ENCODE measurements around the gene ICAM3. TPM values are rescaled to one million over a fixed set of nuclear protein-coding genes. Genes with fewer than 3 reads are reported as not detected.

Gene ICAM3
- total and polyA plus RNA-seq, 12 donors = 3.7 to 17.7 (median 8.0) TPM

DNA sequence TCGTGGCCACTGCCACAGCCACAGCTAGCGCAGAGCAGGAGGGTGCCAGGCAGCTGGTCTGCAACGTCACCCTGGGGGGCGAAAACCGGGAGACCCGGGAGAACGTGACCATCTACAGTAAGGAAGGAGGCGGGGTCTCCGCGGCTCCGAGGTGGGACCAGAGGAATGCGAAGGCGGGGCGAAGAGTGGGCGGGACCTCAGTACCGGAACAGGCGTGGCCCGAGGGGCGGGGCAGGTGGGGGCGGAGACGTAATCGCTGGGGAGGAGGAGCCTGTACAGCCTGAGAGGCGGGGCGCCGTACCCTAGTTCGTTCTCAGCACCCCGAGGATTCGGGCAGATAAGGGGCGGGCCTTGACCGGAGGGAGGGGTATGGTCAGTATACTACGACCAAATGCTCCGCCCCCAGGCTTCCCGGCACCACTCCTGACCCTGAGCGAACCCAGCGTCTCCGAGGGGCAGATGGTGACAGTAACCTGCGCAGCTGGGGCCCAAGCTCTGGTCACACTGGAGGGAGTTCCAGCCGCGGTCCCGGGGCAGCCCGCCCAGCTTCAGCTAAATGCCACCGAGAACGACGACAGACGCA, 47.1 kb downstream of the ICAM3 start:
- Histone ChIP-seq H3K27ac (no peak overlapping the region), H3K9me3 (replicated peaks in 1 of 3) (no peaks in the 10 kb centered on the region), H3K27me3 (peaks cover 83% of the 10 kb centered on the region), H3K36me3 (replicated peaks in 1 of 2) (no peaks in the 10 kb centered on the region), H3K4me3 (peak overlapping the region in 1 of 4 donors; percentile 39), H3K4me1 (replicated peaks in 1 of 2) (peaks cover 25 to 59% of the 10 kb centered on the region in 2 donors)
- peak; percentile 56 to 82 (median 73) for DNase-seq
- intact Hi-C loops (cut with DNase I) = no loop called here
- TF ChIP-seq, protein P1, sequence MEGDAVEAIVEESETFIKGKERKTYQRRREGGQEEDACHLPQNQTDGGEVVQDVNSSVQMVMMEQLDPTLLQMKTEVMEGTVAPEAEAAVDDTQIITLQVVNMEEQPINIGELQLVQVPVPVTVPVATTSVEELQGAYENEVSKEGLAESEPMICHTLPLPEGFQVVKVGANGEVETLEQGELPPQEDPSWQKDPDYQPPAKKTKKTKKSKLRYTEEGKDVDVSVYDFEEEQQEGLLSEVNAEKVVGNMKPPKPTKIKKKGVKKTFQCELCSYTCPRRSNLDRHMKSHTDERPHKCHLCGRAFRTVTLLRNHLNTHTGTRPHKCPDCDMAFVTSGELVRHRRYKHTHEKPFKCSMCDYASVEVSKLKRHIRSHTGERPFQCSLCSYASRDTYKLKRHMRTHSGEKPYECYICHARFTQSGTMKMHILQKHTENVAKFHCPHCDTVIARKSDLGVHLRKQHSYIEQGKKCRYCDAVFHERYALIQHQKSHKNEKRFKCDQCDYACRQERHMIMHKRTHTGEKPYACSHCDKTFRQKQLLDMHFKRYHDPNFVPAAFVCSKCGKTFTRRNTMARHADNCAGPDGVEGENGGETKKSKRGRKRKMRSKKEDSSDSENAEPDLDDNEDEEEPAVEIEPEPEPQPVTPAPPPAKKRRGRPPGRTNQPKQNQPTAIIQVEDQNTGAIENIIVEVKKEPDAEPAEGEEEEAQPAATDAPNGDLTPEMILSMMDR (IDR thresholded peaks at IDR 0.05) = no peak
- TF ChIP-seq POLR2A (IDR thresholded peaks at IDR 0.05) = no peak
- WGBS, 4 donors = 0 to 2% (median 1%) methylated on average over 25 to 45 of the region's 45 CpGs

DNA sequence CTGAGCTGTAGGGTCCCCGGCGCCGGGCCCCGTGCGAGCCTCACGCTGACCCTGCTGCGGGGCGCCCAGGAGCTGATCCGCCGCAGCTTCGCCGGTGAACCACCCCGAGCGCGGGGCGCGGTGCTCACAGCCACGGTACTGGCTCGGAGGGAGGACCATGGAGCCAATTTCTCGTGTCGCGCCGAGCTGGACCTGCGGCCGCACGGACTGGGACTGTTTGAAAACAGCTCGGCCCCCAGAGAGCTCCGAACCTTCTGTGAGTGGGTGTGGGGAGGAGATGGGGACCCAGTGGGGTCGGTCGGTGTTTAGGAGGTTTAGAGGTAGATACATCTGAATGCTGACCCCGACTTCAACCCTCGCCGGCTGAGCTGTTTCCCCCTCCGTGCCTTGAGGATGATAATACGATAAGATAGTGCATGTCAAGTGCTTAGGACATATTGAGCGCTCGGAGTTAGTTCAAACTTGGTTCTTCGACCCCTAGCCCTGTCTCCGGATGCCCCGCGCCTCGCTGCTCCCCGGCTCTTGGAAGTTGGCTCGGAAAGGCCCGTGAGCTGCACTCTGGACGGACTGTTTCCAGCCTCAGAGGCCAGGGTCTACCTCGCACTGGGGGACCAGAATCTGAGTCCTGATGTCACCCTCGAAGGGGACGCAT, 47.7 kb downstream of the ICAM3 start:
- no peak for TF ChIP-seq POLR2A (IDR thresholded peaks at IDR 0.05)
- TF ChIP-seq, protein P1 (IDR thresholded peaks at IDR 0.05) = no peak
- H3K9me3 ChIP-seq (replicated peaks in 1 of 3) = no peaks in the 10 kb centered on the region
- peaks cover 31 to 65% of the 10 kb centered on the region in 2 donors for H3K4me1 ChIP-seq (replicated peaks in 1 of 2)
- H3K27ac ChIP-seq = no peak overlapping the region
- peak overlapping the region in 1 of 4 donors; percentile 39 for H3K4me3 ChIP-seq
- no peak for DNase-seq
- WGBS, 4 donors = 2 to 4% (median 3%) methylated on average over 18 to 49 of the region's 49 CpGs
- H3K36me3 ChIP-seq (replicated peaks in 1 of 2) = no peaks in the 10 kb centered on the region
- intact Hi-C loops (cut with DNase I) = no loop called here
- peaks cover 80% of the 10 kb centered on the region for H3K27me3 ChIP-seq

- Histone ChIP-seq H3K36me3 (replicated peaks in 1 of 2) (peaks cover 0 to under 1% of the 10 kb centered on the region in 2 donors), H3K27me3 (peaks cover 74% of the 10 kb centered on the region), H3K4me1 (replicated peaks in 1 of 2) (peaks cover 34 to 71% of the 10 kb centered on the region in 2 donors), H3K27ac (no peak overlapping the region), H3K4me3 (peak overlapping the region in 1 of 4 donors; percentile 39), H3K9me3 (replicated peaks in 1 of 3) (no peaks in the 10 kb centered on the region)
- peak in 2 of 7 donors; percentile 43 to 45 for DNase-seq
- WGBS, 4 donors = 1 to 3% (median 2%) methylated on average over 6 to 57 of the region's 57 CpGs
- TF ChIP-seq, protein P1 (IDR thresholded peaks at IDR 0.05) = no peak
- no peak for TF ChIP-seq POLR2A (IDR thresholded peaks at IDR 0.05)
- intact Hi-C loops (cut with DNase I) = no loop called here
Observed at GRCh38 chr19:10290876-10291553, 48.4 kb downstream of the ICAM3 start.

DNA sequence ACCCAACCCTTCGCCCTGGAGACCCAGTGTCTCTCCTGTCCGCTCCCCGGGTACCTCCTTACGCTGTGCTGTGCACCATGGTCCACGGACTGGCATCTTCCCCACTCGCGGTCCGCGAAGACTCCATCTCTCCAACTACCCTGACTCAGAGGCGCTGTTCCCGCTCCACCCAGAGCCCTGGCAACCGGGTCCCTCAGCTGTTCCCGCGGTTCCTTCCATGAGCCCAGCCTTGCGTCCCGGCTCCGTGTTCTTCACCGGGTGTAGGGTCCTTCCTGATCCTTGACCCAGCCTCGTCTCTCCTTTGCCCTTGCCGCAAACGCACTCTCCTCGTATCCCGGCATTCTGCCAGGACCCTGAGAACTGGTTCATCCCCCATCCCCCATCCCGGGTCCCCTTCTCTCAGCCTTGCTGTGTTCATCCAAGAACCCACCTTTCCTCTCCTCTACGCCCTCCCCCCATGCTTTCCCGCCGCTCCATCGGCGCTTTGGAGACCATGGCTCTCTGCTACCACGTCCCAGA, 49.0 kb downstream of the ICAM3 start:
- intact Hi-C loops (cut with DNase I) = no loop called here
- 2 to 4% (median 2%) methylated on average over 19 to 30 of the region's 30 CpGs for WGBS, 4 donors
- Histone ChIP-seq H3K27me3 (peaks cover 68% of the 10 kb centered on the region), H3K9me3 (replicated peaks in 1 of 3) (no peaks in the 10 kb centered on the region), H3K36me3 (replicated peaks in 1 of 2) (peaks cover 0 to 6% of the 10 kb centered on the region in 2 donors), H3K4me1 (replicated peaks in 1 of 2) (peaks cover 35 to 67% of the 10 kb centered on the region in 2 donors), H3K27ac (no peak overlapping the region), H3K4me3 (no peak overlapping the region)
- no peak for DNase-seq
- TF ChIP-seq, protein P1 (IDR thresholded peaks at IDR 0.05) = no peak
- TF ChIP-seq POLR2A (IDR thresholded peaks at IDR 0.05) = no peak

Measured in adrenal gland (tissue), 12 donors.